HCT116 (cell line): Measurements from ENCODE around the gene AXIN1. TPM values are rescaled to one million over a fixed set of nuclear protein-coding genes. Genes with fewer than 3 reads are reported as not detected.

ENCODE experiments used
- ATAC-seq: fragments of 200-7000 bp; cut with Tn5 transposase; 2 replicates; pipeline ENCODE4 v1.9.1; 2020; ENCODE audit warnings: mild to moderate bottlenecking, moderate library complexity
- BruUV-seq: library from RNA; stranded (reverse); fragments of 400-500 nt; replicated peaks from 2 replicates; lab custom pipeline; 2021; lab: Mats Ljungman, UMichigan
- CTCF ChIA-PET: fragments of 300-600 bp; sonication (Branson Sonifier 250); formaldehyde crosslinking; loops from one replicate; lab custom pipeline; 2021; ENCODE audit warnings: antibody characterized with exemption; lab: Charles Lee
- POLR2A ChIA-PET: fragments of 300-600, 350-600 bp; sonication (Branson Sonifier 250); formaldehyde crosslinking; loops from one replicate; lab custom pipeline; 2021; ENCODE audit warnings: antibody characterized with exemption; lab: Charles Lee
- RAD21 ChIA-PET, 2 experiments: fragments of 300-600 bp; sonication (Branson Sonifier 250); formaldehyde crosslinking; loops; one replicate each; lab custom pipeline; 2023; ENCODE audit warnings: low total read pairs in 2 of 2; ENCODE audit not compliant: uncharacterized antibody in 2 of 2, unreplicated experiment in 2 of 2, low non-redundant PET in 1 of 2; lab: Charles Lee
- DNase-seq: peaks from one replicate; pipeline ENCODE4 v3.0.0-alpha.2; 2010; ENCODE audit warnings: low read depth, low spot score
- H2AFZ ChIP-seq: fragments of 200-600 bp; shearing (Covaris generic), sonication (generic); 2 replicates; pipeline ENCODE4 v1.6.1; 2017; ENCODE audit warnings: low read depth, mixed run types, mixed read lengths, antibody characterized with exemption, low read length; ENCODE audit not compliant: poor library complexity, severe bottlenecking
- H3K27ac ChIP-seq: 2 replicates; pipeline ENCODE4 v1.5.1; 2012; ENCODE audit warnings: low read depth, low read length
- H3K27me3 ChIP-seq: fragments of 200-600 bp; sonication (generic); 2 replicates; pipeline ENCODE4 v1.6.1; 2016; ENCODE audit warnings: mixed run types, low read length, mixed read lengths; ENCODE audit not compliant: insufficient read depth
- H3K36me3 ChIP-seq, 2 experiments: fragments of 200-500 bp in 1 of 2; fragments of 200-600 bp in 1 of 2; sonication (Bioruptor generic) in 1 of 2; sonication (generic) in 1 of 2; 2 replicates each; pipeline versions ENCODE4 v1.5.1 to v1.6.1; 2014 to 2016; ENCODE audit warnings: low read length in 2 of 2, inconsistent platforms in 1 of 2, mixed read lengths in 1 of 2, mixed run types in 1 of 2; ENCODE audit not compliant: insufficient read depth in 2 of 2, control insufficient read depth in 1 of 2
- H3K4me1 ChIP-seq, 2 experiments: fragments of 200-600 bp in 1 of 2; sonication (generic) in 1 of 2; 2 replicates each; pipeline versions ENCODE4 v1.5.1 to v1.6.1; 2012 to 2017; ENCODE audit warnings: low read length in 2 of 2, inconsistent platforms in 1 of 2, mild to moderate bottlenecking in 1 of 2, mixed read lengths in 1 of 2, mixed run types in 1 of 2, moderate library complexity in 1 of 2; ENCODE audit not compliant: insufficient read depth in 2 of 2, control insufficient read depth in 1 of 2
- H3K4me2 ChIP-seq: fragments of 200-600 bp; sonication (generic); 2 replicates; pipeline ENCODE4 v1.6.1; 2017; ENCODE audit warnings: mixed run types, low read length, mixed read lengths
- H3K4me3 ChIP-seq, 2 experiments: fragments of 200-600 bp in 1 of 2; sonication (generic) in 1 of 2; replicated peaks in 1 of 2; 2 replicates each; pipeline ENCODE4 v1.5.1; 2011 to 2016; ENCODE audit warnings: low read length in 2 of 2, control low read depth in 1 of 2, low read depth in 1 of 2, mild to moderate bottlenecking in 1 of 2, mixed read lengths in 1 of 2, mixed run types in 1 of 2
- H3K79me2 ChIP-seq: fragments of 200-600 bp; sonication (generic); 2 replicates; pipeline ENCODE4 v1.6.1; 2017; ENCODE audit warnings: mild to moderate bottlenecking, mixed run types, low read length, moderate library complexity, mixed read lengths; ENCODE audit not compliant: insufficient read depth
- H3K9ac ChIP-seq: fragments of 200-600 bp; sonication (generic); 2 replicates; pipeline ENCODE4 v1.6.1; 2016; ENCODE audit warnings: low read length, mixed read lengths
- H3K9me2 ChIP-seq: fragments of 200-600 bp; sonication (generic), shearing (Covaris generic); 2 replicates; pipeline ENCODE4 v1.6.1; 2017; ENCODE audit warnings: mixed run types, mild to moderate bottlenecking, moderate library complexity; ENCODE audit not compliant: insufficient read depth
- H3K9me3 ChIP-seq, 2 experiments: fragments of 200-500 bp in 1 of 2; fragments of 200-600 bp in 1 of 2; sonication (Bioruptor generic) in 1 of 2; sonication (generic) in 1 of 2; 2 replicates each; pipeline ENCODE4 v1.6.1; 2014 to 2017; ENCODE audit warnings: low read length in 2 of 2, mixed read lengths in 2 of 2, inconsistent platforms in 1 of 2, low read depth in 1 of 2, mild to moderate bottlenecking in 1 of 2, mixed run types in 1 of 2, moderate library complexity in 1 of 2; ENCODE audit not compliant: control insufficient read depth in 1 of 2, insufficient read depth in 1 of 2
- H4K20me1 ChIP-seq: fragments of 200-600 bp; sonication (generic), shearing (Covaris generic); 2 replicates; pipeline ENCODE4 v1.6.1; 2017; ENCODE audit warnings: mixed run types, mild to moderate bottlenecking, moderate library complexity; ENCODE audit not compliant: insufficient read depth
- CBX3 ChIP-seq: IDR thresholded peaks from 2 replicates; pipeline ENCODE4 v1.6.1; 2012; ENCODE audit warnings: low read depth
- CTCF ChIP-seq, 3 experiments: fragments of 200-600 bp in 1 of 3; sonication (generic) in 1 of 3; IDR thresholded peaks in 2 of 3; conservative IDR thresholded peaks in 1 of 3; 2 replicates each; pipeline ENCODE4 v1.5.1; 2012 to 2017; ENCODE audit warnings: low read depth in 2 of 3, low read length in 2 of 3, antibody characterized with exemption in 1 of 3, borderline replicate concordance in 1 of 3, control low read depth in 1 of 3, mild to moderate bottlenecking in 1 of 3, mixed read lengths in 1 of 3, mixed run types in 1 of 3, moderate library complexity in 1 of 3; ENCODE audit not compliant: insufficient read depth in 1 of 3
- EGR1 ChIP-seq: IDR thresholded peaks from 2 replicates; pipeline ENCODE4 v1.6.1; 2012; ENCODE audit warnings: low read depth
- JUND ChIP-seq: IDR thresholded peaks from 2 replicates; pipeline ENCODE4 v1.6.1; 2012
- MAX ChIP-seq: IDR thresholded peaks from 2 replicates; pipeline ENCODE4 v1.6.1; 2012
- REST ChIP-seq: IDR thresholded peaks from 2 replicates; pipeline ENCODE4 v1.6.1; 2012; ENCODE audit warnings: low read depth
- SIN3A ChIP-seq: IDR thresholded peaks from 2 replicates; pipeline ENCODE4 v1.6.1; 2012; ENCODE audit warnings: low read depth
- TCF7L2 ChIP-seq: IDR thresholded peaks from 2 replicates; pipeline ENCODE4 v1.7.0; 2011; ENCODE audit warnings: borderline replicate concordance, inconsistent platforms; ENCODE audit not compliant: insufficient read depth, insufficient read length; ENCODE audit errors: extremely low read depth
- ZBTB33 ChIP-seq: IDR thresholded peaks from 2 replicates; pipeline ENCODE4 v1.6.1; 2011; ENCODE audit warnings: mild to moderate bottlenecking, low read length, moderate library complexity; ENCODE audit not compliant: insufficient replicate concordance; ENCODE audit errors: extremely low read depth
- ZNF274 ChIP-seq: fragments of 200-500 bp; sonication (Bioruptor generic); IDR thresholded peaks from 2 replicates; pipeline ENCODE4 v1.6.1; 2014; ENCODE audit warnings: mild to moderate bottlenecking, low read depth, low read length, inconsistent platforms
- intact Hi-C: fragments of 100-400 bp; cut with micrococcal nuclease; formaldehyde crosslinking; loops from 2 replicates; pipeline ENCODE4 v1.10.0; 2022
- total RNA-seq: library from RNA; stranded (reverse); gene quantifications from one replicate; pipeline ENCODE4 v1.2.1, GENCODE V29; 2021; ENCODE audit not compliant: unreplicated experiment

Gene AXIN1
- total RNA-seq, 1 experiment from 2014 or later: 20.2 TPM

GRCh38 chr16:279531-279930, 73.0 kb downstream of the AXIN1 start:
- Histone ChIP-seq H3K9ac (no peak overlapping the region), H3K4me1 (no peaks in the 10 kb centered on the region), H3K79me2 (no peaks in the 10 kb centered on the region), H3K9me2 (no peaks in the 10 kb centered on the region), H3K27me3 (no peaks in the 10 kb centered on the region), H4K20me1 (no peaks in the 10 kb centered on the region), H3K27ac (no peak overlapping the region), H3K36me3 (no peaks in the 10 kb centered on the region), H3K9me3 (no peaks in the 10 kb centered on the region), H2AFZ (no peak overlapping the region), H3K4me2 (no peak overlapping the region), H3K4me3 (no peak overlapping the region)
- TF ChIP-seq CBX3 (no peak), MAX (no peak), EGR1 (no peak), REST (no peak), TCF7L2 (no peak), ZBTB33 (no peak), JUND (no peak), ZNF274 (no peak), CTCF (IDR thresholded peaks at IDR 0.05 in 2 of 3, conservative IDR thresholded peaks at IDR 0.05 in 1 of 3; ENCODE audit: borderline replicate concordance in 1 of 3, insufficient read depth in 1 of 3, low read depth in 2 of 3, low read length in 2 of 3) (no peak), SIN3A (no peak)
- ATAC-seq: no peak
- BruUV-seq: no TSS peak
- POLR2A ChIA-PET: no interaction called here
- intact Hi-C loops: no loop called here
- CTCF ChIA-PET: no interaction called here
- RAD21 ChIA-PET: no interaction called here
- no peak for DNase-seq
